ENCODE data around the gene BDH1. TPM values are rescaled to one million over a fixed set of nuclear protein-coding genes. Genes with fewer than 3 reads are reported as not detected.

BDH1 gene
- total RNA-seq, 1 experiment from 2014 or later, result 80.5 TPM

DNA sequence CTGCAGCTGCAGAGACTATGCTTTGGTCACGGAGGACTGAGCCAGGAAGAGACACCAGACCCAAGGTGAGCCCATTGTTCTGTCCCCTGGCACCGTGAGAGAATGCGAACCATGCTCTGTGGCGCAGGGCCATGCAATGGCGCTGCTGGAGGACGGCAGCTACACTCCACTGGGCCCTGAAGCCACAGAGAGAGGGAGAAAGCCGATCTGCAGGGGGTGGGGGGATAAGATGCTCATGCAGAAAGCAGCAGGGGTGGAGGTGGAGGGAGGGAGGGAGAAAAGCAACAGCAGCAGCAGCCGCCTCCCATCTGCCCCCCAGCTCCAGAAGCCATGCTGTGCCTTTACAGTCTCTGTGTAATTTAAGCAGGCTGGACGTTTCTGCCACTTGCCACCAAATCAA, 5.3 kb downstream of the BDH1 start:
- Histone ChIP-seq H2AFZ (ENCODE audit: low read length) (no peak overlapping the region), H4K20me1 (ENCODE audit: insufficient read depth, low read depth, low read length) (peaks cover 9% of the 10 kb centered on the region; the same call in 1 of the 2 replicates), H3K4me1 (ENCODE audit: low read length) (peaks cover 11% of the 10 kb centered on the region)

DNA sequence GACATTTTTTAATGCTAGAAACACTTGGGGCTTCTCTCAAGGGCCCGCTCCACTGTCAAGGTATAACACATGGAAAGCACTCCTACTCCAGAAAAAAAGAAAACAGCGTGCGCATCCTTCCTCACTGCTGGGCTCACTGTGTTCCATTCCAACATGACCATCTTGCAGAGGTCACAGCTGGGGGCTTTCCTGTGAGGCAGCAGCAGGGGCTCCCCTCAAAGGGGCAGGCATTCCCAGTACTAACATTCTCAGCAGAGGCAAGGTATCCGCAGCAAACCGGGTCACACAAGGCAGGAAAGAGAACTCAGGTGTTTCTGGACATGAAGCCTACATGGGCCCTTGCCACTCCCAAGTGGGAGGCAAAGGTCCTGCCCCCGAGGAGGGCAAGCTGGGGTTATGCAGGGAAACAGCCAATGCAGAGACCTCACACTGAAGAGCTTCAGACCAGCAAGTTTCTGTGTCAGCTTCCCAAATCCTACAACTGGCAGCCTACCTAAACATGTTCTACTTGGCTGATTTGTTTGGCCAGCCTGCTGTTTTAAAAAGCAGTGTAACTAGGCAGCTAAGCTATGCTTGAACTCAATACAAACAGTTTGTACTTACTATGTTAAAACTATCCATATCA, 6.4 kb downstream of the BDH1 start:
- peaks cover 98% of the 10 kb centered on the region for H3K79me2 ChIP-seq (ENCODE audit: low read length)
- H3K4me3 ChIP-seq (ENCODE audit: low read length), result no peak overlapping the region
- peaks cover 10% of the 10 kb centered on the region for H3K4me1 ChIP-seq (ENCODE audit: low read length)
- no peak overlapping the region for H2AFZ ChIP-seq (ENCODE audit: low read length)
- peaks cover 15% of the 10 kb centered on the region for H4K20me1 ChIP-seq (ENCODE audit: insufficient read depth, low read depth, low read length)
- peaks cover 29% of the 10 kb centered on the region; the same call in 1 of the 2 replicates for H3K36me3 ChIP-seq (ENCODE audit: insufficient read depth, low read length)
- H3K9me3 ChIP-seq (ENCODE audit: low read length), result no peaks in the 10 kb centered on the region
- no peak overlapping the region for H3K9ac ChIP-seq (ENCODE audit: low read length)
- no peak for DNase-seq
- H3K4me2 ChIP-seq (ENCODE audit: low read depth, low read length, poor library complexity, severe bottlenecking), result no peak overlapping the region
- no peaks in the 10 kb centered on the region for H3K9me2 ChIP-seq (replicated peaks; ENCODE audit: insufficient read depth, low read length)
- no peak overlapping the region for H3K27ac ChIP-seq (ENCODE audit: low read length)
- no peaks in the 10 kb centered on the region for H3K27me3 ChIP-seq (ENCODE audit: low read length)

More for the DNA sequence above, 5.3 kb downstream of the BDH1 start:
- Histone ChIP-seq H3K9me2 (replicated peaks; ENCODE audit: insufficient read depth, low read length) (no peaks in the 10 kb centered on the region), H3K9me3 (ENCODE audit: low read length) (no peaks in the 10 kb centered on the region), H3K4me2 (ENCODE audit: low read depth, low read length, poor library complexity, severe bottlenecking) (no peak overlapping the region), H3K9ac (ENCODE audit: low read length) (no peak overlapping the region), H3K27ac (ENCODE audit: low read length) (no peak overlapping the region), H3K79me2 (ENCODE audit: low read length) (peaks cover 95% of the 10 kb centered on the region), H3K4me3 (ENCODE audit: low read length) (no peak overlapping the region), H3K36me3 (ENCODE audit: insufficient read depth, low read length) (peaks cover 23% of the 10 kb centered on the region; the same call in 1 of the 2 replicates), H3K27me3 (ENCODE audit: low read length) (no peaks in the 10 kb centered on the region)
- no peak for DNase-seq

DNA sequence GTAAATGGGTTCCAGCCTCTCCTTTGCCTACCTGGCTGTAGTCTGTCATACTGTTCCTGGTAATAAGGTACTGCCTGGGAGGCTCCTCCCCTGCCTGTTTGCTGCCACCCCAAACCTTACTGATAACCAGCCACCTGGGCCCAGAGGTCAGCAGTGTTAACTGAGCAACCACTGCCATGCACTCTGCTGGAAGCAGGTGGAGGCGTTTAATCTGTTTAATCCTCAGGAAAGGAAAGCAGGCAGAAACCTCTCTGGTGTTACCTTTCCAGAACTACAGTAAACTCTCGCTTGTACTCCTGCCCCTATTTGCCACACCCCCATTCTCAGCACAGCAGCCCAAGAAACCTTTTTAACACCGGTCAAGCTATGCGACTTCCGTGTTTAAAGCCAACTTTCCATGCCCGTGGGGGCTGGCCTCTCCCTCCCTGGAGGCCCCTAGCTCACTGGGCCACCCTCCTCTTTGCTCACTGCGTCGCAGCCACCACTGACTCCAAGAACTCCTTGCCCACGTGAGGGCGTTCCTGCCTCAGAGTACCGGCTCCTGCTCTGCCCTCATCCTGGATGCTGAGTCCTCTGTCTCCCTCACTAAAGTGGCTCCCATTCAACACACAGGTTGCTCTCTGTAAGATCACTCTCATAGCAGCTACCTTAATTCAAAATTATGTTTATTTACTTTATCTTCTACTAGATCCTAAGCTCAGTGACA, 8.3 kb downstream of the BDH1 start:
- no peaks in the 10 kb centered on the region for H3K9me2 ChIP-seq (replicated peaks; ENCODE audit: insufficient read depth, low read length)
- H3K9me3 ChIP-seq (ENCODE audit: low read length), result no peaks in the 10 kb centered on the region
- no peak overlapping the region for H2AFZ ChIP-seq (ENCODE audit: low read length)
- peaks cover 38% of the 10 kb centered on the region for H3K36me3 ChIP-seq (ENCODE audit: insufficient read depth, low read length)
- no peaks in the 10 kb centered on the region for H3K4me1 ChIP-seq (ENCODE audit: low read length)
- H4K20me1 ChIP-seq (ENCODE audit: insufficient read depth, low read depth, low read length), result peaks cover 15% of the 10 kb centered on the region
- no peak overlapping the region for H3K4me2 ChIP-seq (ENCODE audit: low read depth, low read length, poor library complexity, severe bottlenecking)
- H3K4me3 ChIP-seq (ENCODE audit: low read length), result no peak overlapping the region
- DNase-seq, result no peak
- peaks cover 97% of the 10 kb centered on the region for H3K79me2 ChIP-seq (ENCODE audit: low read length)
- H3K27me3 ChIP-seq (ENCODE audit: low read length), result no peaks in the 10 kb centered on the region
- no peak overlapping the region for H3K27ac ChIP-seq (ENCODE audit: low read length)
- H3K9ac ChIP-seq (ENCODE audit: low read length), result no peak overlapping the region

DNA sequence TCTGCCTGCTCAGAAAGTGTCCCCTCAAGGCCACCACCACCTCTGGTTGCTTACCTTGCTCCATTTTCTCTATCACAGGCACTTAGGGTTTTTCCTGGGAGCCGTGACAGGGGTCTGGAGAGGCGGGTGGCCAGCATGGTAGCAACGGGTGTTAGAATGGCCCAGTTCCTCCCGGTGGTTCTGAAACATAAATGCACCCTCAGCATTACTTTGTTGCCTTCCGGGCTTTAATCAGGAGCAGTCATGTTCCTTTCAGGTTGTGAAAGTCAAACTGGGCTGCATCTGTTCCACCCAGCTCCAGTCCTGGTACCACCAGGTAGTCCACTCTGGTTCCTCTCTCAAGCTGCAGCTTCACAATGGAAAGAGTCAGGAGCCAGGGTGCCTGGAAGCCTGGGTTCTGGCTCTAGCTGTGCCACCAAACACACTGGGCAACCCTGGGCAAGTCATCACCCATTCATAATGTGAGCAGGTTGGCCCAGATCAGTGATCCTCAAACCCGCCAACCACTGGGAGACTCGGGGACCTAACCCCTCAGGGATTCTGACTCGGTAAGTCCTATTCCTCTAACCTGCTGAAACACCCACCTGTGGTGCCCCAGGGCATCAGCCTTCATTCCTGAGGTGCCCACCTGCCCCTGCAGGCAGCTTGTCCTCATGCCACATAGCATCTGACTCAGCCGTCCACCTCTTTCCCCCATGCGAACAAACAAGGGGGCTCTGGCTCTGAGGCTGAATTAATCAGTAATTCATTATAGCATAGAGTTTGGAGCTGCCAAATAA, 9.3 kb downstream of the BDH1 start:
- Histone ChIP-seq H3K4me2 (ENCODE audit: low read depth, low read length, poor library complexity, severe bottlenecking) (no peak overlapping the region), H3K9ac (ENCODE audit: low read length) (no peak overlapping the region), H4K20me1 (ENCODE audit: insufficient read depth, low read depth, low read length) (peaks cover 11% of the 10 kb centered on the region), H3K27ac (ENCODE audit: low read length) (no peak overlapping the region), H3K9me3 (ENCODE audit: low read length) (no peaks in the 10 kb centered on the region), H3K4me1 (ENCODE audit: low read length) (no peaks in the 10 kb centered on the region), H3K27me3 (ENCODE audit: low read length) (no peaks in the 10 kb centered on the region), H3K36me3 (ENCODE audit: insufficient read depth, low read length) (peaks cover 35% of the 10 kb centered on the region), H2AFZ (ENCODE audit: low read length) (no peak overlapping the region), H3K9me2 (replicated peaks; ENCODE audit: insufficient read depth, low read length) (no peaks in the 10 kb centered on the region), H3K79me2 (ENCODE audit: low read length) (peaks cover 95% of the 10 kb centered on the region), H3K4me3 (ENCODE audit: low read length) (no peak overlapping the region)
- no peak for DNase-seq

DNA sequence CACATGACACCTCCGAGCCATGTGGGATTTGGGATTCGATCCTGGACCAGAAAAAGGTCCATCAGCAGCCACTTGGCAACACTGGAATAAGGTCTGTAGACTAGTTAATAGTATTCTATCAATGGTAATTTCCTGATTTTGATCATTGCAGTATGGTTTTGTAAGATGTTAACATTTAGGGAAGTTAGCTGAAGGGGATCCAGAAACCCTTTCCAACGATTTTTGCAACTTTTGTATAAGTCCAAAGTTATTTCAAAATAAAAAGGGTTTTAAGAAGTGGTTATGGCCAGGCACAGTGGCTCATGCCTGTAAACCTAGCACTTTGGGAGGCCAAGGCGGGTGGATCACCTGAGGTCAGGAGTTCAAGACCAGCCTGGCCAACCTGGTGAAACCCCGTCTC, 10.2 kb downstream of the BDH1 start:
- H3K9ac ChIP-seq (ENCODE audit: low read length), result no peak overlapping the region
- no peak overlapping the region for H3K4me3 ChIP-seq (ENCODE audit: low read length)
- H3K79me2 ChIP-seq (ENCODE audit: low read length), result peaks cover 93% of the 10 kb centered on the region
- H3K4me1 ChIP-seq (ENCODE audit: low read length), result no peaks in the 10 kb centered on the region
- H2AFZ ChIP-seq (ENCODE audit: low read length), result no peak overlapping the region
- H3K9me3 ChIP-seq (ENCODE audit: low read length), result no peaks in the 10 kb centered on the region
- H3K4me2 ChIP-seq (ENCODE audit: low read depth, low read length, poor library complexity, severe bottlenecking), result no peak overlapping the region
- no peaks in the 10 kb centered on the region for H3K9me2 ChIP-seq (replicated peaks; ENCODE audit: insufficient read depth, low read length)
- peaks cover 9% of the 10 kb centered on the region for H4K20me1 ChIP-seq (ENCODE audit: insufficient read depth, low read depth, low read length)
- H3K27me3 ChIP-seq (ENCODE audit: low read length), result no peaks in the 10 kb centered on the region
- H3K36me3 ChIP-seq (ENCODE audit: insufficient read depth, low read length), result peaks cover 38% of the 10 kb centered on the region
- H3K27ac ChIP-seq (ENCODE audit: low read length), result no peak overlapping the region
- DNase-seq, result no peak

DNA sequence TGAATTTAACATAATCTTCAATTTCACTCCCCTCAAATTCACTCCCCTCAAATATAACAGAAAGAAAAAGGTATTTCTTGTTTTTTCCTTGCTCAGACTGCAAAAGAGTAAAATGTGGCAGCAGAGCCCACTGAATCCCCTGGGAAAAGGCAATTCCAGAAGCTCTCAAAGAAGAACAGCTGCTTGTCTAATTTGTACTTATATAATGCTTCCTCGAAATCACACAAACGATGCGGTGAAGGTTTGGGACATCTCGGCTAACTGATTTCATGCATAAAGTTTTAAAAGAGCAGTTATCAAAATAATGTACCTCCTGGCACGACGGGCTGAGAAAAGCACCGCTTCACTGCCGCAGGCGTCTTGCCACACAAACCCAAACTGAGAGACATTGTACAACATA, 10.7 kb downstream of the BDH1 start:
- peaks cover 9% of the 10 kb centered on the region for H4K20me1 ChIP-seq (ENCODE audit: insufficient read depth, low read depth, low read length)
- peaks cover 91% of the 10 kb centered on the region for H3K79me2 ChIP-seq (ENCODE audit: low read length)
- no peak overlapping the region for H2AFZ ChIP-seq (ENCODE audit: low read length)
- no peak overlapping the region for H3K9ac ChIP-seq (ENCODE audit: low read length)
- H3K9me2 ChIP-seq (replicated peaks; ENCODE audit: insufficient read depth, low read length), result no peaks in the 10 kb centered on the region
- no peak overlapping the region for H3K4me2 ChIP-seq (ENCODE audit: low read depth, low read length, poor library complexity, severe bottlenecking)
- H3K9me3 ChIP-seq (ENCODE audit: low read length), result no peaks in the 10 kb centered on the region
- H3K4me1 ChIP-seq (ENCODE audit: low read length), result no peaks in the 10 kb centered on the region
- H3K27me3 ChIP-seq (ENCODE audit: low read length), result no peaks in the 10 kb centered on the region
- no peak for DNase-seq
- no peak overlapping the region for H3K27ac ChIP-seq (ENCODE audit: low read length)
- no peak overlapping the region for H3K4me3 ChIP-seq (ENCODE audit: low read length)
- H3K36me3 ChIP-seq (ENCODE audit: insufficient read depth, low read length), result peaks cover 39% of the 10 kb centered on the region

DNA sequence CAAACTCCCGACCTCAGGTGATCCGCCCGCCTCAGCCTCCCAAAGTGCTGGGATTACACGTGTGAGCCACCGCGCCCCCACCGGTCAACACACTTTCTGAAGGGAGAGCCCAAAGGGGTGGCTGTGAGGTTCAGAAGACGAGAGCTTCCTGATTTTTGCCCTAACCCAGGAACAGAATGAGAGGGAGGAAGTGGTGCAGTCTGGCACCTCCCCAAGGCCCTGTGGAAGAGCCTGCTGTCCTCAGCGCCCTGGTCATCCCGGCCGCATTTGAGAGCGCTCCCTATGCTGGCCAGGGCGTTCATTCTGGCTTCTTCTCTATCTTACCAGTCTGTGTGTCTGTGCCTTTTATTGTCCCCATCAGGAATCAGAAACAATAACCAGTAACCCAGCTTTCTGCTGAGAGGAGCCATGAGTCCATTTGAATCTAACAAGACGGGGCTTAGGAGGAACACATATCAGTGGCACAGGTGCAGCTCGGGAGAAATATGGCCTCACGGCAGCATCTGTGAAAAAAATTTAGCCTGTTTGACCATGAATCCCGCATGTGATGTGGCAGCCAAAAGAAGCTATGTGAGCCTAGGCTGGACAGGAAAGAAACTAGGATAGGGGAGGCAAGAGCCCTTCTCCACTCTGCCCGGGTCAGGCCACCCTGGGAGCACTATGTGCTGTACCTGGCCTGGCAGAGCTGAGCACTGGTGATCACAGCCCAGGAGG, 12.9 kb downstream of the BDH1 start:
- Histone ChIP-seq H3K27ac (ENCODE audit: low read length) (no peak overlapping the region), H3K4me1 (ENCODE audit: low read length) (no peaks in the 10 kb centered on the region), H3K9ac (ENCODE audit: low read length) (no peak overlapping the region), H3K9me3 (ENCODE audit: low read length) (no peaks in the 10 kb centered on the region), H3K79me2 (ENCODE audit: low read length) (peaks cover 77% of the 10 kb centered on the region), H3K4me2 (ENCODE audit: low read depth, low read length, poor library complexity, severe bottlenecking) (no peak overlapping the region), H4K20me1 (ENCODE audit: insufficient read depth, low read depth, low read length) (peaks cover 13% of the 10 kb centered on the region), H3K4me3 (ENCODE audit: low read length) (no peak overlapping the region), H3K36me3 (ENCODE audit: insufficient read depth, low read length) (peaks cover 43% of the 10 kb centered on the region), H3K9me2 (replicated peaks; ENCODE audit: insufficient read depth, low read length) (no peaks in the 10 kb centered on the region), H2AFZ (ENCODE audit: low read length) (no peak overlapping the region), H3K27me3 (ENCODE audit: low read length) (no peaks in the 10 kb centered on the region)
- no peak for DNase-seq
